A549 (cell line): ENCODE results near the gene IPO4. TPM values are rescaled to one million over a fixed set of nuclear protein-coding genes. Genes with fewer than 3 reads are reported as not detected.

ENCODE experiments used
- ATAC-seq, 2 experiments: fragments of 200-7000 bp in 1 of 2; fragments of >200 bp in 1 of 2; cut with Nextera tagmentation in 1 of 2; cut with Tn5 transposase in 1 of 2; 3 replicates each; pipeline versions ENCODE4 v1.8.0 to v1.9.1; 2018 to 2020; ENCODE audit warnings: mild to moderate bottlenecking in 1 of 2, moderate library complexity in 1 of 2
- CTCF ChIA-PET: fragments of 300-600 bp; sonication (Branson Sonifier 250); formaldehyde crosslinking; extraction: SDS; loops from one replicate; lab custom pipeline; 2021; ENCODE audit warnings: antibody characterized with exemption, inconsistent platforms; lab: Yijun Ruan, JAX
- POLR2A ChIA-PET: fragments of 350-600 bp; formaldehyde crosslinking; extraction: SDS; loops from one replicate; lab custom pipeline; 2021; ENCODE audit warnings: antibody characterized with exemption, inconsistent platforms; lab: Yijun Ruan, JAX
- DNase-seq, 2 experiments: peaks; one replicate each; pipeline versions ENCODE4 v3.0.0 to v3.0.0-alpha.2; 2011 to 2016; ENCODE audit warnings: low read depth in 1 of 2, low spot score in 1 of 2
- FAIRE-seq: peaks from 2 replicates; lab custom pipeline; 2011; peaks lifted over from hg19 to GRCh38; lab: Jason Lieb, UNC
- H3K27ac ChIP-seq, 2 experiments: fragments of >200 bp; sonication (Bioruptor Twin); formaldehyde crosslinking; 3 replicates each; pipeline ENCODE4 v1.5.1; 2016 to 2017
- H3K4me1 ChIP-seq: fragments of >200 bp; sonication (Bioruptor Twin); formaldehyde crosslinking; 3 replicates; pipeline ENCODE4 v1.6.1; 2016
- H3K4me2 ChIP-seq: fragments of >200 bp; sonication (Bioruptor Twin); formaldehyde crosslinking; 3 replicates; pipeline ENCODE4 v1.6.1; 2016
- H3K4me3 ChIP-seq: fragments of >200 bp; sonication (Bioruptor Twin); formaldehyde crosslinking; 3 replicates; pipeline ENCODE4 v1.5.1; 2016
- H3K9me3 ChIP-seq: fragments of >200 bp; sonication (Bioruptor Twin); formaldehyde crosslinking; 3 replicates; pipeline ENCODE4 v1.6.1; 2016
- BHLHE40 ChIP-seq: IDR thresholded peaks from 2 replicates; pipeline ENCODE4 v1.6.1; 2012; ENCODE audit warnings: low read depth, low read length, inconsistent platforms
- CBX2 ChIP-seq: fragments of 200-600 bp; sonication (generic); IDR thresholded peaks from 2 replicates; pipeline ENCODE4 v1.6.1; 2016; ENCODE audit warnings: low read depth, mild to moderate bottlenecking, borderline replicate concordance
- CBX8 ChIP-seq: fragments of 200-600 bp; sonication (generic); IDR thresholded peaks from 2 replicates; pipeline ENCODE4 v1.6.1; 2016
- EP300 ChIP-seq, 2 experiments: fragments of >200 bp; sonication (Bioruptor Twin); formaldehyde crosslinking; IDR thresholded peaks; 2 replicates in 1 of 2; 3 replicates in 1 of 2; pipeline ENCODE4 v1.6.1; 2016 to 2017
- ESRRA ChIP-seq: fragments of 150-350 bp; IDR thresholded peaks from 2 replicates; pipeline ENCODE4 v1.6.1; 2014; ENCODE audit warnings: mild to moderate bottlenecking, low read length, borderline replicate concordance
- FOSB ChIP-seq: fragments of 250-450 bp; sonication (Bioruptor Pico); IDR thresholded peaks from 2 replicates; pipeline ENCODE4 v1.5.0; 2020; ENCODE audit warnings: mild to moderate bottlenecking, moderate library complexity
- GATA3 ChIP-seq: IDR thresholded peaks from 2 replicates; pipeline ENCODE4 v1.6.1; 2012; ENCODE audit warnings: borderline replicate concordance
- HDAC2 ChIP-seq: fragments of 200-600 bp; sonication (generic); IDR thresholded peaks from 2 replicates; pipeline ENCODE4 v1.6.1; 2016
- HOXB13 ChIP-seq: fragments of 250-450 bp; sonication (Bioruptor Pico); IDR thresholded peaks from 2 replicates; pipeline ENCODE4 v1.5.0; 2020; ENCODE audit warnings: low read depth, mild to moderate bottlenecking, moderate library complexity
- HOXB5 ChIP-seq: fragments of 250-450 bp; sonication (Bioruptor Pico); IDR thresholded peaks from 2 replicates; pipeline ENCODE4 v1.5.0; 2020; ENCODE audit warnings: mild to moderate bottlenecking, moderate library complexity
- JUN ChIP-seq, 2 experiments: fragments of >200 bp; sonication (Bioruptor Twin); formaldehyde crosslinking; IDR thresholded peaks; 2 replicates in 1 of 2; 3 replicates in 1 of 2; pipeline ENCODE4 v1.6.1; 2016 to 2017
- KDM1A ChIP-seq: fragments of 200-600 bp; sonication (generic); IDR thresholded peaks from 2 replicates; pipeline ENCODE4 v1.6.1; 2016; ENCODE audit warnings: low read depth, mild to moderate bottlenecking
- MAFK ChIP-seq: fragments of 450-650 bp; IDR thresholded peaks from 2 replicates; pipeline ENCODE4 v1.6.1; 2014; ENCODE audit not compliant: partially characterized antibody
- MYC ChIP-seq: IDR thresholded peaks from 2 replicates; pipeline ENCODE4 v1.6.1; 2012; ENCODE audit warnings: mild to moderate bottlenecking, inconsistent platforms, low read length, improper control_type of control experiment, borderline replicate concordance
- NFE2L2 ChIP-seq: fragments of 150-350 bp; conservative IDR thresholded peaks from 2 replicates; pipeline ENCODE4 v1.6.1; 2014; ENCODE audit warnings: low read length
- NPAS2 ChIP-seq: fragments of 250-450 bp; sonication (Bioruptor Pico); IDR thresholded peaks from 2 replicates; pipeline ENCODE4 v1.8.0; 2022; ENCODE audit warnings: mild to moderate bottlenecking, moderate library complexity, borderline replicate concordance
- PHF8 ChIP-seq: fragments of 200-600 bp; sonication (generic); IDR thresholded peaks from 2 replicates; pipeline ENCODE4 v1.6.1; 2016; ENCODE audit warnings: low read depth, mild to moderate bottlenecking, antibody characterized with exemption, moderate library complexity, borderline replicate concordance
- POLR2A ChIP-seq: IDR thresholded peaks from 2 replicates; pipeline ENCODE4 v1.6.1; 2012; ENCODE audit warnings: mild to moderate bottlenecking, low read length
- ZNF302 ChIP-seq: fragments of 250-450 bp; sonication (Bioruptor Pico); IDR thresholded peaks from 2 replicates; pipeline ENCODE4 v1.9.0; 2021; ENCODE audit warnings: inconsistent platforms, mild to moderate bottlenecking, moderate library complexity
- ZSCAN20 ChIP-seq: fragments of 250-450 bp; sonication (Bioruptor Pico); IDR thresholded peaks from 2 replicates; pipeline ENCODE4 v1.8.0; 2022; ENCODE audit warnings: mild to moderate bottlenecking, moderate library complexity
- WGBS: methylation state at CpG from one replicate; pipeline ENCODE4 v1.1.6; 2017; ENCODE audit errors: missing lambda C conversion rate; 5-methylcytosine and 5-hydroxymethylcytosine counted together
- polyA plus RNA-seq, 4 experiments: library from polyadenylated mRNA; depleted of rRNA in 3 of 4; stranded (reverse); fragments of >200 nt; fragmentation: RNase III in 1 of 4; extraction: RNeasy Plus Mini Kit Qiagen cat#74134 plus additional on column Dnase treatment in 1 of 4; gene quantifications; 2 replicates in 3 of 4; 3 replicates in 1 of 4; pipeline ENCODE4 v1.2.3, GENCODE V29; 2011 to 2017
- TF ChIP-seq, protein P1 (sequence below): fragments of >200 bp; sonication (Bioruptor Twin); formaldehyde crosslinking; IDR thresholded peaks from 3 replicates; pipeline ENCODE4 v1.5.1; 2016
- TF ChIP-seq, protein P2 (sequence below): IDR thresholded peaks from 2 replicates; pipeline ENCODE4 v1.6.1; 2012
- TF ChIP-seq, protein P3 (sequence below): fragments of >200 bp; sonication (Bioruptor Twin); formaldehyde crosslinking; IDR thresholded peaks from 3 replicates; pipeline ENCODE4 v1.6.1; 2016
- TF ChIP-seq, protein P4 (sequence below): fragments of >200 bp; sonication (Bioruptor Twin); formaldehyde crosslinking; IDR thresholded peaks from 2 replicates; pipeline ENCODE4 v1.6.1; 2016

Gene IPO4
- polyA plus RNA-seq, 2 of the 4 experiments (the other 2 are of a cell fraction): 37.1 to 91.7 TPM

DNA sequence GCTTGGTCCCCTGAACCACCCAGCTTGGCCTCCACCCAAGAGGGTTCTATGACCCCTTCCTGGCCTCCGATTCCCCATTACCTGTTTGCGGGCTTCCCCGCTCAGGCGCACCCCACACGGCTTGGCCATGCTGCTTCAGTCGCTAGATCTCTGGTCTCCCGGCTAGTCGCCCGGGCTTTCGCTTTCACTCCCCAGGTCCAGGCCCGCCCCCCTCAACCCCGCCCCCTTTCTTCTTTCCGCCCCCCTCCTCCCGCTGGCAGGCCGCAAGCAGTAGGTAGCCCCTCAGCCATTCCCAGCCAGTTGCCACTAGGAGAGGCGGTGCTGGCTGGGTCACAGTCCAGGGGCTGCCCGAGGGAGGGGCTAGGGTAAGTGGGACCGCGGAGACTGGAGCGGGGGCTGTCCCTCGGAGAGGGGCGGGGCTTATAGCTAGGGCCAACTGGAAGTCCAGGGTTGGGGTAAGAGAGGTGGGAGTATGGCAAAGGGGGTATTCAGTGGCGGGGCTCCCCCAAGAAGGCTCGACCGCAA is 42.1 kb downstream of the IPO4 start, which contains the start of gene PSME2 (continued):
- TF ChIP-seq, protein P1, sequence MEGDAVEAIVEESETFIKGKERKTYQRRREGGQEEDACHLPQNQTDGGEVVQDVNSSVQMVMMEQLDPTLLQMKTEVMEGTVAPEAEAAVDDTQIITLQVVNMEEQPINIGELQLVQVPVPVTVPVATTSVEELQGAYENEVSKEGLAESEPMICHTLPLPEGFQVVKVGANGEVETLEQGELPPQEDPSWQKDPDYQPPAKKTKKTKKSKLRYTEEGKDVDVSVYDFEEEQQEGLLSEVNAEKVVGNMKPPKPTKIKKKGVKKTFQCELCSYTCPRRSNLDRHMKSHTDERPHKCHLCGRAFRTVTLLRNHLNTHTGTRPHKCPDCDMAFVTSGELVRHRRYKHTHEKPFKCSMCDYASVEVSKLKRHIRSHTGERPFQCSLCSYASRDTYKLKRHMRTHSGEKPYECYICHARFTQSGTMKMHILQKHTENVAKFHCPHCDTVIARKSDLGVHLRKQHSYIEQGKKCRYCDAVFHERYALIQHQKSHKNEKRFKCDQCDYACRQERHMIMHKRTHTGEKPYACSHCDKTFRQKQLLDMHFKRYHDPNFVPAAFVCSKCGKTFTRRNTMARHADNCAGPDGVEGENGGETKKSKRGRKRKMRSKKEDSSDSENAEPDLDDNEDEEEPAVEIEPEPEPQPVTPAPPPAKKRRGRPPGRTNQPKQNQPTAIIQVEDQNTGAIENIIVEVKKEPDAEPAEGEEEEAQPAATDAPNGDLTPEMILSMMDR: no peak
- TF ChIP-seq POLR2A: peak; percentile 71
- TF ChIP-seq ESRRA: no peak
- TF ChIP-seq, protein P2, sequence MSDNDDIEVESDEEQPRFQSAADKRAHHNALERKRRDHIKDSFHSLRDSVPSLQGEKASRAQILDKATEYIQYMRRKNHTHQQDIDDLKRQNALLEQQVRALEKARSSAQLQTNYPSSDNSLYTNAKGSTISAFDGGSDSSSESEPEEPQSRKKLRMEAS: peak; percentile 27; the same call in 1 of the 2 replicates

DNA sequence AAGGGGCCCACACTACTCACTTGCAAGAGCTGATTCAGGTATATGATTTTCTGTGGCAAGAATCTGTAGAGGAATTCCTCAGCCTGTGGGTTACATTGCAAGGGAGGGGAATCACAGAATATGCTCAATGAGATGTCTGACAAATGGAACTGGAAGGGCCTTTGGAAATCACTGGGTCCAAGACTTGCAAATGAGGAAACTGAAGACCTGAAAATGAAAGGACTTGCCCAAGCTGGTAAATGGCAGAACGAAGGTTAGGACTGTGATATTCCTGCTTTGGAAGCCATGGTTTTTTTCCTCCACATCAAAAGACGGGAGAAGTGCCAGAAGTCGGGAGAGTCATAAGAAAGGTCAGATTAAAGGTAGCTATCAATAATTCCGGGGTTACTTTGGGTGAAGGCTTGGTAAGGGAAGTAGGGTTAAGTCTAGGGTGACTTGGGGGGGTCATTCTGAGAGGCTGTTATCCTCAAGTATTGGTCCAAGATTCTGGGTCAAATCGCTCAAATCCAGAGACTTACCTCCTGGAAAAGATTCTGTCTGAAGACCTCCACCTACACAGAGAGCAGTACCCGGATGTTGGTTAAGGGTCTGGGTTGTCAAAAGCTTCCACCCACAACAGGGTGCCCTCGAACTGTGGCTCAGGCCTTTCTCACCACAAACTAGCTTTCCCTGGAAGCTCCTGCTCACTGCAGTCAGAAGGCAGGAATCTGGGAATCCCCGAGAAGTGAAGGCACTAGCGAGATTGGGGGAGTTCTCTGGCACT is 42.7 kb downstream of the IPO4 start:
- POLR2A ChIA-PET: interaction anchor here (0.6 to 2.5 kb wide), 8 partner anchors 10 to 887 kb away, joined by 3 to 18 read pairs (median 4); partner anchors contain the start of genes CARMIL3, DCAF11, IRF9 and MDP1
- FAIRE-seq (no peak), DNase-seq (peak in 1 of 2 experiments; percentile 51), ATAC-seq (peak; percentile 0 to 1; a peak in 2 of 6 replicates)
- CTCF ChIA-PET: interaction anchor here (0.6 to 12.6 kb wide), 10 partner anchors 9 to 825 kb away, joined by 3 to 168 read pairs (median 3); partner anchors contain the start of genes IRF9 and PABPN1
- peak overlapping the region; percentile 91 to 98 for H3K27ac ChIP-seq
- TF ChIP-seq CBX8 (no peak), GATA3 (no peak), BHLHE40 (no peak)
- TF ChIP-seq, protein P3, sequence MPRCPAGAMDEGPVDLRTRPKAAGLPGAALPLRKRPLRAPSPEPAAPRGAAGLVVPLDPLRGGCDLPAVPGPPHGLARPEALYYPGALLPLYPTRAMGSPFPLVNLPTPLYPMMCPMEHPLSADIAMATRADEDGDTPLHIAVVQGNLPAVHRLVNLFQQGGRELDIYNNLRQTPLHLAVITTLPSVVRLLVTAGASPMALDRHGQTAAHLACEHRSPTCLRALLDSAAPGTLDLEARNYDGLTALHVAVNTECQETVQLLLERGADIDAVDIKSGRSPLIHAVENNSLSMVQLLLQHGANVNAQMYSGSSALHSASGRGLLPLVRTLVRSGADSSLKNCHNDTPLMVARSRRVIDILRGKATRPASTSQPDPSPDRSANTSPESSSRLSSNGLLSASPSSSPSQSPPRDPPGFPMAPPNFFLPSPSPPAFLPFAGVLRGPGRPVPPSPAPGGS: no peak
- peak overlapping the region; percentile 89 for H3K4me3 ChIP-seq
- 5% methylated on average over 9 of the region's 9 CpGs for WGBS
- H3K4me1 ChIP-seq: peaks cover 18% of the 10 kb centered on the region
- H3K4me2 ChIP-seq: peak overlapping the region; percentile 85
- H3K9me3 ChIP-seq: no peaks in the 10 kb centered on the region

DNA sequence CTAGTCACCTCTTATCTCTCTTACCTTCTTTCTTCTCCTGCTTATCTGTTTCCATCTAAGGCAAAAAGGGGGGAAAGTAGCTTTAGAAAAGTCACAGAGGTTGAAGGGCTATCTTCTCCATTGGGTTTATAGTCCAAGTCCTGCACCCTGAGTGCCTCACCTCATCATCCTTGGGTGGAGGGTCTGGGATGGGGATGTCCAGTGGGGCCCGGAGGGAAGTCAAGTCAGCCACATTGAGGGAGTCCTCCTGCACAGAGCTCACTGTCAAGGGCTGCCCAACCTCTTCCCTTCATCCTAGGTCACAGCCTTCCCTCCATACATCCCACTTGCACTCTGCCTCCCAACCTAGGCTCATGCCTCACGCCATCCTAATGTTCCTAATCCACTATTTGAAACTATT is 43.4 kb downstream of the IPO4 start:
- Histone ChIP-seq H3K27ac (peak overlapping the region; percentile 91 to 98; a peak in 4 of 6 replicates), H3K9me3 (no peaks in the 10 kb centered on the region), H3K4me2 (peak overlapping the region; percentile 85), H3K4me1 (peaks cover 18% of the 10 kb centered on the region), H3K4me3 (peak overlapping the region; percentile 89; the same call in 2 of the 3 replicates)
- FAIRE-seq (no peak), DNase-seq (no peak), ATAC-seq (no peak)
- ChIA-PET CTCF (interaction anchor here (0.6 to 12.6 kb wide), 7 partner anchors 8 to 824 kb away, joined by 3 to 168 read pairs (median 5); partner anchors contain the start of genes DCAF11, IRF9, NRL and PABPN1), POLR2A (no interaction called here)
- 91% methylated on average over 2 of the region's 2 CpGs for WGBS
- TF ChIP-seq FOSB (CRISPR knock-in tag) (no peak), HOXB5 (no peak), CBX2 (no peak), EP300 (IDR thresholded peaks at IDR 0.05) (no peak)
- TF ChIP-seq, protein P2: no peak

DNA sequence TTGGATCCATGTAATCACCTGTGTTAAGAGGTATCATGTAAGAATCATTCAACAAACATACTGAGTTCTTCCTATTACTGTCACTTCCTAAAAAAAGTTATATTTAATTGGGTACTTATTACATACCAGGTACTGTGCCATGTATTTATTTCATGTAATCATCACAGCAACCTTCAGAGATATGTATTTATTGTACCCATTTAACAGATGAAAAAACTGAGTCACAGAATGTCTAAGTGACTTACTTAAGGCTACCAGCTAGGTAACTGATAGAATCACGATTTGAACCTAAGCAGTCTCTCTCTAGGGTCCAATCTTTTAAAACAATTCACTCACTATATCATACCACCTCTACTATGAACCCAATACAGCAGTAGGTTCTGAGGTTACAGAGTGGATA is 44.2 kb downstream of the IPO4 start:
- Histone ChIP-seq H3K4me3 (no peak overlapping the region), H3K27ac (no peak overlapping the region), H3K4me2 (no peak overlapping the region), H3K4me1 (peaks cover 24% of the 10 kb centered on the region), H3K9me3 (no peaks in the 10 kb centered on the region)
- ChIA-PET POLR2A (no interaction called here), CTCF (interaction anchor here (0.8 to 12.6 kb wide), 5 partner anchors 9 to 36 kb away, joined by 3 to 168 read pairs (median 3); partner anchors contain the start of genes DCAF11, IRF9, NRL and PSME1)
- DNase-seq (no peak), FAIRE-seq (no peak), ATAC-seq (no peak)
- TF ChIP-seq POLR2A (no peak), ZSCAN20 (CRISPR knock-in tag) (no peak), ZNF302 (no peak), PHF8 (no peak), CBX8 (no peak), MAFK (no peak), NFE2L2 (no peak), MYC (no peak), NPAS2 (no peak), HOXB13 (no peak), JUN (IDR thresholded peaks at IDR 0.05) (no peak), KDM1A (peak; percentile 67; the same call in 1 of the 2 replicates), FOSB (CRISPR knock-in tag) (no peak), HDAC2 (0 out of 2 replicates have a peak, but pooled peaks have one; percentile 49)
- TF ChIP-seq, protein P4, sequence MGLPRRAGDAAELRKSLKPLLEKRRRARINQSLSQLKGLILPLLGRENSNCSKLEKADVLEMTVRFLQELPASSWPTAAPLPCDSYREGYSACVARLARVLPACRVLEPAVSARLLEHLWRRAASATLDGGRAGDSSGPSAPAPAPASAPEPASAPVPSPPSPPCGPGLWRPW: no peak
- 14% methylated on average over 1 of the region's 1 CpG for WGBS
